Esophagus muscularis mucosa (tissue), 4 donors: ENCODE data around the gene GPR32.

Experiments used
- CTCF ChIP-seq, 3 experiments: fragments of 200-600 bp in 2 of 3; fragments of 450-650 bp in 1 of 3; sonication (generic) in 2 of 3; IDR thresholded peaks; one replicate each; pipeline ENCODE4 v1.5.1; 2017 to 2019; ENCODE audit warnings: antibody characterized with exemption in 3 of 3, mild to moderate bottlenecking in 2 of 3, moderate library complexity in 1 of 3
- EP300 ChIP-seq: sonication (generic); formaldehyde crosslinking; IDR thresholded peaks from one replicate; pipeline ENCODE4 v1.6.1; 2017; ENCODE audit warnings: antibody characterized with exemption
- POLR2A ChIP-seq: fragments of 450-650 bp; IDR thresholded peaks from one replicate; pipeline ENCODE4 v1.6.1; 2017; ENCODE audit warnings: antibody characterized with exemption, moderate library complexity, mild to moderate bottlenecking, low read depth
- POLR2AphosphoS5 ChIP-seq, 2 donors: sonication (generic); formaldehyde crosslinking; IDR thresholded peaks; one replicate each; pipeline ENCODE4 v1.6.1; 2017; ENCODE audit warnings: antibody characterized with exemption in 2 of 2

GRCh38 chr19:50722201-50723013, 47.9 kb upstream of the GPR32 start:
- TF ChIP-seq CTCF (IDR thresholded peaks at IDR 0.05), result no peak
- no peak for TF ChIP-seq EP300
- TF ChIP-seq POLR2A, result no peak
- no peak for TF ChIP-seq POLR2AphosphoS5 (IDR thresholded peaks at IDR 0.05)
